Sigmoid colon (tissue), 7 donors: ENCODE results near the gene KAZN. TPM values are rescaled to one million over a fixed set of nuclear protein-coding genes. Genes with fewer than 3 reads are reported as not detected.

Source experiments
- DNase-seq: peaks from one replicate; pipeline ENCODE4 v3.0.0-alpha.2; 2019
- H3K27ac ChIP-seq, 4 donors: fragments of 200-600 bp; sonication (generic); one replicate each; pipeline ENCODE4 v1.5.1; 2016 to 2019; ENCODE audit warnings: mild to moderate bottlenecking in 1 of 4
- H3K27me3 ChIP-seq, 3 donors: fragments of 200-600 bp; sonication (generic); one replicate each; pipeline ENCODE4 v1.5.1; 2019; ENCODE audit warnings: mild to moderate bottlenecking in 1 of 3
- H3K36me3 ChIP-seq, 4 donors: fragments of 200-600 bp; sonication (generic); one replicate each; pipeline ENCODE4 v1.5.1; 2016 to 2019
- H3K4me1 ChIP-seq, 4 donors: fragments of 200-600 bp; sonication (generic); one replicate each; pipeline ENCODE4 v1.5.1; 2017 to 2019
- H3K4me3 ChIP-seq, 4 donors: fragments of 200-600 bp; sonication (generic); one replicate each; pipeline ENCODE4 v1.5.1; 2017 to 2019; ENCODE audit warnings: mild to moderate bottlenecking in 2 of 4, moderate library complexity in 1 of 4
- H3K9me3 ChIP-seq, 4 donors: fragments of 200-600 bp in 3 of 4; sonication (generic) in 3 of 4; one replicate each; pipeline versions ENCODE4 v1.5.1 to v1.6.1; 2013 to 2019
- EP300 ChIP-seq, 4 donors: sonication (generic); formaldehyde crosslinking; IDR thresholded peaks; one replicate each; pipeline ENCODE4 v1.6.1; 2017; ENCODE audit warnings: antibody characterized with exemption in 4 of 4
- POLR2A ChIP-seq, 2 donors: fragments of 450-650 bp; IDR thresholded peaks; one replicate each; pipeline ENCODE4 v1.6.1; 2016; ENCODE audit warnings: antibody characterized with exemption in 2 of 2, mild to moderate bottlenecking in 2 of 2, moderate library complexity in 2 of 2
- POLR2AphosphoS5 ChIP-seq, 4 donors: sonication (generic); formaldehyde crosslinking; IDR thresholded peaks; one replicate each; pipeline ENCODE4 v1.6.1; 2017; ENCODE audit warnings: antibody characterized with exemption in 4 of 4
- WGBS, 2 donors: extraction: QIAGEN DNeasy Blood & Tissue Kit; methylation state at CpG; one replicate each; pipeline ENCODE4 v1.1.7; 2013; 5-methylcytosine and 5-hydroxymethylcytosine counted together
- intact Hi-C: fragments of 100-400 bp; cut with DNase I; formaldehyde crosslinking; loops from one replicate; pipeline ENCODE4 v1.15.1; 2023
- polyA plus RNA-seq, 3 donors: library from polyadenylated mRNA; stranded (reverse); fragments of 200-250 nt; gene quantifications; one replicate each; pipeline ENCODE4 v1.2.3, GENCODE V29; 2013
- total RNA-seq, 4 donors: library from RNA; depleted of rRNA; stranded (reverse); fragments of >200 nt; gene quantifications; one replicate each; pipeline ENCODE4 v1.1.0, GENCODE V29; 2016
- TF ChIP-seq, protein P1 (sequence below), 4 experiments: fragments of 450-650 bp in 3 of 4; fragments of 200-600 bp in 1 of 4; IDR thresholded peaks; one replicate each; pipeline ENCODE4 v1.5.1; 2016 to 2019; ENCODE audit warnings: antibody characterized with exemption in 4 of 4, mild to moderate bottlenecking in 3 of 4, moderate library complexity in 2 of 4
- donor health status: healthy with polysubstance abuse.
- donor health status: Bipolar disorder and iron deficiency.
- donor health status: healthy.

Gene KAZN
- total and polyA plus RNA-seq, 7 donors: 2.5 to 11.4 (median 5.6) TPM

DNA sequence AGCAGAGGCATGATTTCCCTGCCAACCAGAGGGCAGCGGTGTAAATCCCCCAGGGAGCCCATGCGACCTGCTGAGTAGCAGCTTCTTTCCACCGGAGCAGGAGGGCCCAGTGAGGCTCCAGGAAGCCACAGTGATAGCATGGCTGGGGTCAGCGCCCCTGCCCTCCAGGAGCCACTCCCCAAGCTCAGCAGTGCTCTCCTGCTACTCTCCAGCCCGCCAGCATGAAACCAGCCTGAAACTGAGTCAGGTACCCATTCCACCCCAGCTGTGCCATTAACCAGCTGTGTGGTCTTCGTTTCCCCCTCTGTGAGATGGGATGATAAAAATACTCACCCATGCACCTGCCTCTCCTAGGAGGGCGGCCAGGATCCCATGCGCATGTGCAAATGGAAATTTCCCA, 431.3 kb downstream of the KAZN start:
- WGBS, 2 donors: 92 to 94% methylated on average over 8 of the region's 8 CpGs
- intact Hi-C loops: no loop called here

DNA sequence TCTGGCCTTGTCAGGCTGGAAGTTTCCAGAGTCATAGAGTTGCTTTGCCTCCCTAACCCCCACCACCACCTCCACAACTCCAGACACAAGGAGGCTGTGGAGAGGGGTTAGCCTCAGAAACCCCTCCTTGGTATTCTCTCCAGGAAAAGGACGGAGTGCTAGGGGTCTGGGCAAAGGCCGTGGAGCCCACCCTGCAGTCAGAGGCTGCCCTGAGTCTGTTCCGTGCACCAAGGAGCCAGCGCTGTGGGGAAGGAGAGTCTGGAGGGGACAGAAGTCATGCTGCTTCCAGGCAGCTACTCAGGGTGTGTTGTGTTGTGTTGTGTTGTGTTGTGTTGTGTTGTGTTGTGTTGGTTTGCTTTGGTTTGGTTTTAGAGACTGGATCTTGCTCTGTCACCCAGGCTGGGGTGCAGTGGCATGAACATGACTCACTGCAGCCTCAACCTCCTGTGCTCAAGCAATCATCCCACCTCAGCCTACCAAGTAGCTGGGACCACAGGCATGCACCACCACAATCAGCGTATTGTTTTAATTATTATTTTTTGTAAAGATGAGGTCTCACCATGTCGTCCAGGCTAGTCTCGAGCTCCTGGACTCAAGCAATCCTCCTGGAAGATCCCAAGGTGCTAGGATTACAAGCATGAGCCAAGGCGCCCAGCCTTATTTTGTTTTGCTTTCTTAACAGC, 432.9 kb downstream of the KAZN start:
- peaks cover 0 to 5% (median 4%) of the 10 kb centered on the region in 4 donors for H3K4me1 ChIP-seq
- 90 to 91% methylated on average over 8 of the region's 8 CpGs for WGBS, 2 donors
- intact Hi-C loops: no loop called here
- DNase-seq: no peak
- no peaks in the 10 kb centered on the region for H3K36me3 ChIP-seq
- TF ChIP-seq, protein P1, sequence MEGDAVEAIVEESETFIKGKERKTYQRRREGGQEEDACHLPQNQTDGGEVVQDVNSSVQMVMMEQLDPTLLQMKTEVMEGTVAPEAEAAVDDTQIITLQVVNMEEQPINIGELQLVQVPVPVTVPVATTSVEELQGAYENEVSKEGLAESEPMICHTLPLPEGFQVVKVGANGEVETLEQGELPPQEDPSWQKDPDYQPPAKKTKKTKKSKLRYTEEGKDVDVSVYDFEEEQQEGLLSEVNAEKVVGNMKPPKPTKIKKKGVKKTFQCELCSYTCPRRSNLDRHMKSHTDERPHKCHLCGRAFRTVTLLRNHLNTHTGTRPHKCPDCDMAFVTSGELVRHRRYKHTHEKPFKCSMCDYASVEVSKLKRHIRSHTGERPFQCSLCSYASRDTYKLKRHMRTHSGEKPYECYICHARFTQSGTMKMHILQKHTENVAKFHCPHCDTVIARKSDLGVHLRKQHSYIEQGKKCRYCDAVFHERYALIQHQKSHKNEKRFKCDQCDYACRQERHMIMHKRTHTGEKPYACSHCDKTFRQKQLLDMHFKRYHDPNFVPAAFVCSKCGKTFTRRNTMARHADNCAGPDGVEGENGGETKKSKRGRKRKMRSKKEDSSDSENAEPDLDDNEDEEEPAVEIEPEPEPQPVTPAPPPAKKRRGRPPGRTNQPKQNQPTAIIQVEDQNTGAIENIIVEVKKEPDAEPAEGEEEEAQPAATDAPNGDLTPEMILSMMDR (IDR thresholded peaks at IDR 0.05): no peak
- no peak for TF ChIP-seq EP300 (IDR thresholded peaks at IDR 0.05)
- TF ChIP-seq POLR2AphosphoS5 (IDR thresholded peaks at IDR 0.05): no peak
- no peak for TF ChIP-seq POLR2A (IDR thresholded peaks at IDR 0.05)
- no peak overlapping the region for H3K4me3 ChIP-seq
- H3K27ac ChIP-seq: no peak overlapping the region
- H3K27me3 ChIP-seq: no peaks in the 10 kb centered on the region
- H3K9me3 ChIP-seq: no peaks in the 10 kb centered on the region

More for the DNA sequence above, 431.3 kb downstream of the KAZN start:
- Histone ChIP-seq H3K4me3 (no peak overlapping the region), H3K9me3 (no peaks in the 10 kb centered on the region), H3K27ac (no peak overlapping the region), H3K27me3 (no peaks in the 10 kb centered on the region), H3K36me3 (no peaks in the 10 kb centered on the region), H3K4me1 (peaks cover 0 to 5% (median 4%) of the 10 kb centered on the region in 4 donors)
- TF ChIP-seq POLR2A (IDR thresholded peaks at IDR 0.05): no peak
- no peak for TF ChIP-seq EP300 (IDR thresholded peaks at IDR 0.05)
- TF ChIP-seq, protein P1 (IDR thresholded peaks at IDR 0.05): no peak
- TF ChIP-seq POLR2AphosphoS5 (IDR thresholded peaks at IDR 0.05): no peak
- no peak for DNase-seq

DNA sequence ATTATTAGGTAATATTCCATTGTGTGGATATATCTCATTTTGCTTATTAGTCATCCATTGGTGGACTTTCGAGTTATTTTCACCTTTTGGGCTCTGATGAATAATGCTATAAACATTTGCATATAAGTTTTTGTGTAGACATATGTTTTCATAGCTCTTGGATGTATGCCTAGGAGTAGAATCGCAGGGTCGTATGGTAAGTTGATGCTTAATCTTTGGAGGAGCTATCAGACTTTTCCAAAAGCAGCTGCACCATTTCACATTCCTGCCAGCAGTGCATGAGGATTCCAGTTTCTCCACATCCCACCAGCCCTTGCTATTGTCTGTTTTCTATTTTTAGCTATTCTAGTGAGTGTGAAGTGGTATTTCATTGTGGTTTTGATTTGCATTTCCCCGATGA, 434.8 kb downstream of the KAZN start:
- DNase-seq: no peak
- 50 to 73% methylated on average over 4 of the region's 4 CpGs for WGBS, 2 donors
- no peak overlapping the region for H3K27ac ChIP-seq
- intact Hi-C loops: no loop called here
- H3K36me3 ChIP-seq: no peaks in the 10 kb centered on the region
- H3K27me3 ChIP-seq: no peaks in the 10 kb centered on the region
- H3K4me3 ChIP-seq: no peak overlapping the region
- TF ChIP-seq POLR2AphosphoS5 (IDR thresholded peaks at IDR 0.05) (no peak), EP300 (IDR thresholded peaks at IDR 0.05) (no peak), POLR2A (IDR thresholded peaks at IDR 0.05) (no peak)
- TF ChIP-seq, protein P1 (IDR thresholded peaks at IDR 0.05): no peak
- no peaks in the 10 kb centered on the region for H3K4me1 ChIP-seq
- H3K9me3 ChIP-seq: no peaks in the 10 kb centered on the region

DNA sequence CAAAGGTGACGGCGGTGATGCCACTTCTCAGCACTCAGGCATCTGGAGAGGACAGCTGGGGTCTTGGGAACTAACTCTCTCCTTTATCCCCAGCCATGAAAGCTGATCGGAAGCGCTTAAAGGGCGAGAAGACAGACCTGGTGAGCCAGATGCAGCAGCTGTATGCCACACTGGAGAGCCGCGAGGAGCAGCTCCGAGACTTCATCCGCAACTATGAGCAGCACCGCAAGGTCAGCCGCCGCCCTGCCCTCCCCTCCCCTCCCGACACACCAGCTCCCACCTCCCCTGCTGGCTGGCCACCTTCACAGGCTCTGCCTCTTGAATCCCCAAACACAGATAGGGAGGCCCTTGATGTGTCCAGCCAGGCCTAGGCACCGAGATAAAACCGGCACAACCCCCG, 436.2 kb downstream of the KAZN start:
- Histone ChIP-seq H3K27ac (no peak overlapping the region), H3K9me3 (no peaks in the 10 kb centered on the region), H3K4me1 (no peaks in the 10 kb centered on the region), H3K27me3 (no peaks in the 10 kb centered on the region), H3K36me3 (no peaks in the 10 kb centered on the region), H3K4me3 (no peak overlapping the region)
- DNase-seq: no peak
- WGBS, 2 donors: 96% methylated on average over 16 of the region's 16 CpGs
- intact Hi-C loops: no loop called here
- TF ChIP-seq, protein P1 (IDR thresholded peaks at IDR 0.05): no peak
- TF ChIP-seq POLR2AphosphoS5 (IDR thresholded peaks at IDR 0.05): no peak
- no peak for TF ChIP-seq POLR2A (IDR thresholded peaks at IDR 0.05)
- TF ChIP-seq EP300 (IDR thresholded peaks at IDR 0.05): no peak

DNA sequence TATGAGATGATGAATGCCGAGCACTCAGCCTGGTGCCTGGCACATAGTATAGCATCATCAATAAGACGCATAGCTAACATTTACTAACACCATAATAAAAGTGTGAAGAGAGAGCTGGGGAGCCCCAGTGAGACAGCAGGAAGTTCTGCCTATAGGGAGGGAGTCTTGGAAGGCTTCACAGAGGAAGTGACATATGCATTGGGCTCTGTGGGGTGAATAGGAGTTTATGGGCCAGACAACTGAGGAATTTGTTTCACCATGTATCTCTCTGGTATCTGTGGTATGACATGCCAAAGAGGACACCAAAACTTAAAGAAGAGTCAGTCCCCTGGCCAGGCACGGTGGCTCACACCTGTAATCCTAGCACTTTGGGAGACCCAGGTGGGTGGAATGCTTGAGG, 436.8 kb downstream of the KAZN start:
- Histone ChIP-seq H3K27ac (no peak overlapping the region), H3K9me3 (no peaks in the 10 kb centered on the region), H3K27me3 (no peaks in the 10 kb centered on the region), H3K4me1 (no peaks in the 10 kb centered on the region), H3K36me3 (no peaks in the 10 kb centered on the region), H3K4me3 (no peak overlapping the region)
- intact Hi-C loops: no loop called here
- WGBS, 2 donors: 97% methylated on average over 3 of the region's 3 CpGs
- TF ChIP-seq EP300 (IDR thresholded peaks at IDR 0.05): no peak
- TF ChIP-seq, protein P1 (IDR thresholded peaks at IDR 0.05): no peak
- TF ChIP-seq POLR2AphosphoS5 (IDR thresholded peaks at IDR 0.05): no peak
- no peak for TF ChIP-seq POLR2A (IDR thresholded peaks at IDR 0.05)
- DNase-seq: no peak
